HEK293T (cell line): Measurements from ENCODE around the gene DTNB.

Experiments used
- ARNT ChIP-seq: fragments of 450-650 bp; IDR thresholded peaks from 2 replicates; pipeline ENCODE4 v1.6.1; 2017; ENCODE audit warnings: mild to moderate bottlenecking
- BHLHE40 ChIP-seq: fragments of 450-650 bp; IDR thresholded peaks from 2 replicates; pipeline ENCODE4 v1.6.1; 2016; ENCODE audit warnings: mild to moderate bottlenecking, moderate library complexity, borderline replicate concordance
- FOXA1 ChIP-seq: fragments of 450-650 bp; IDR thresholded peaks from 2 replicates; pipeline ENCODE4 v1.6.1; 2016; ENCODE audit warnings: mild to moderate bottlenecking
- FOXM1 ChIP-seq: fragments of 450-650 bp; IDR thresholded peaks from 2 replicates; pipeline ENCODE4 v1.6.1; 2017; ENCODE audit warnings: mild to moderate bottlenecking, borderline replicate concordance
- HDGF ChIP-seq: fragments of 450-650 bp; IDR thresholded peaks from 2 replicates; pipeline ENCODE4 v1.6.1; 2017; ENCODE audit warnings: antibody characterized with exemption, borderline replicate concordance
- LEF1 ChIP-seq: fragments of 450-650 bp; IDR thresholded peaks from 2 replicates; pipeline ENCODE4 v1.6.1; 2017; ENCODE audit warnings: mild to moderate bottlenecking, borderline replicate concordance
- SP1 ChIP-seq: fragments of 450-650 bp; IDR thresholded peaks from 2 replicates; pipeline ENCODE4 v1.6.1; 2017
- SUZ12 ChIP-seq: fragments of 450-650 bp; IDR thresholded peaks from 2 replicates; pipeline ENCODE4 v1.6.1; 2016; ENCODE audit warnings: mild to moderate bottlenecking
- TARDBP ChIP-seq: fragments of 450-650 bp; IDR thresholded peaks from 2 replicates; pipeline ENCODE4 v1.6.1; 2016
- ZNF384 ChIP-seq: fragments of 450-650 bp; IDR thresholded peaks from 2 replicates; pipeline ENCODE4 v1.6.1; 2016

- TF ChIP-seq SUZ12 (no peak), FOXM1 (no peak), TARDBP (no peak), ZNF384 (no peak), BHLHE40 (no peak), ARNT (no peak), LEF1 (no peak), FOXA1 (no peak), HDGF (no peak), SP1 (no peak)
These were observed 338.2 kb downstream of the DTNB start for GRCh38 chr2:25335204-25335603.
